Testis (tissue), 3 donors: Measurements from ENCODE around the gene CD96. TPM values are rescaled to one million over a fixed set of nuclear protein-coding genes. Genes with fewer than 3 reads are reported as not detected.
"Not testable (repeated sequence)": the region's sequence is repeated elsewhere in the genome, so short reads cannot be mapped to it uniquely, and the experiment has no call there.

ENCODE experiments used
- DNase-seq: peaks from one replicate; pipeline ENCODE4 v3.0.0-alpha.2; 2019
- H3K27ac ChIP-seq, 2 donors: fragments of 200-600 bp; sonication (generic); one replicate each; pipeline ENCODE4 v1.5.1; 2019
- H3K27me3 ChIP-seq: fragments of 200-600 bp; sonication (generic); one replicate; pipeline ENCODE4 v1.5.1; 2019
- H3K36me3 ChIP-seq: fragments of 200-600 bp; sonication (generic); one replicate; pipeline ENCODE4 v1.5.1; 2017; ENCODE audit warnings: low read depth; ENCODE audit errors: missing control alignments
- H3K4me1 ChIP-seq: fragments of 200-600 bp; sonication (generic); one replicate; pipeline ENCODE4 v1.5.1; 2019
- H3K4me3 ChIP-seq, 2 donors: fragments of 200-600 bp; sonication (generic); one replicate each; pipeline ENCODE4 v1.5.1; 2017 to 2019
- H3K9me3 ChIP-seq: fragments of 200-600 bp; sonication (generic); one replicate; pipeline ENCODE4 v1.5.1; 2017
- POLR2A ChIP-seq: fragments of 450-650 bp; IDR thresholded peaks from one replicate; pipeline ENCODE4 v1.6.1; 2017; ENCODE audit warnings: antibody characterized with exemption, mild to moderate bottlenecking, moderate library complexity
- WGBS, 2 donors: methylation state at CpG; one replicate each; pipeline ENCODE4 v1.1.5; 2018; 5-methylcytosine and 5-hydroxymethylcytosine counted together
- intact Hi-C: fragments of 100-400 bp; cut with DNase I; formaldehyde crosslinking; loops from one replicate; pipeline ENCODE4 v1.15.1; 2023; ENCODE audit warnings: low total_unique reads
- polyA plus RNA-seq: library from polyadenylated mRNA; stranded (reverse); fragments of 350-450 nt; fragmentation: Illumina TruSeq; extraction: RNeasy Lipid Tissue Mini Kit (QIAGEN cat#74804); gene quantifications from one replicate; pipeline ENCODE4 v1.2.3, GENCODE V29; 2014; ENCODE audit warnings: low read depth, low replicate concordance; ENCODE audit not compliant: insufficient read depth
- total RNA-seq, 2 donors: library from RNA; depleted of rRNA; stranded (reverse); fragments of >200 nt; gene quantifications; one replicate each; pipeline ENCODE4 v1.2.3, GENCODE V29; 2016
- TF ChIP-seq, protein P1 (sequence below), 3 experiments: fragments of 450-650 bp in 2 of 3; fragments of 200-600 bp in 1 of 3; sonication (generic) in 1 of 3; IDR thresholded peaks; one replicate each; pipeline ENCODE4 v1.5.1; 2016 to 2019; ENCODE audit warnings: antibody characterized with exemption in 3 of 3, mild to moderate bottlenecking in 2 of 3, moderate library complexity in 1 of 3

CD96 gene
- total and polyA plus RNA-seq, 3 donors from 2014 or later = 0.16 to 1.5 (median 0.99) TPM

DNA sequence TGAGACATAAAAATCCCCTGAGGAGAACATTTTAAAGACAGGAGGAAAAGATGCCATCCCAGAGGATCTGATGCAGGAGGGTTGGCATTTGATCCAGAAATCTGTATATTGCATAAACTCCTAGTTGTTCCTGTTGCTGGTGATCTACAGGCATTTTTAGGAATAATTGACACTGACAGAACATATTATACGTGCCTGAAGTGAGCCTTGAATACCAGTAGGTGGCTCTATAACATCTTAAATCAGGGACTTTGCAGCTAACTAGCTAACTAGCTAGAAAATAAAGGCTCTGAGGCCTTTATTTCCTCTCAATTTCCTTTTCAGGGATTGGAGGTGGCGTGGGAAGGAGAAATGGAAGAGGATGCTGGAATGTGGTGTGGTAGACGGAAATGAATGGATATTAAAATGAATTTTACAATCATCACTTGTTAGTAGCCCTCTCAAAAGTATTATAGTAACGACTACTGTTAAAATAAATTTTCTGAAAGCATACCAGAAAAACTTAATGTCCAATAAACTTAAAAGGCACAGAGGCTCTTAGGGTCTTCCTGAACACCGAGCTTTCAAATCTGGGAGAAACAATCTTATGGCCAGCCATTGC is 127.0 kb downstream of the CD96 start:
- no peak overlapping the region for H3K4me3 ChIP-seq
- DNase-seq = no peak
- H3K36me3 ChIP-seq = no peaks in the 10 kb centered on the region
- intact Hi-C loops = no loop called here
- no peak overlapping the region for H3K27ac ChIP-seq
- no peaks in the 10 kb centered on the region for H3K27me3 ChIP-seq
- H3K9me3 ChIP-seq = no peaks in the 10 kb centered on the region
- TF ChIP-seq POLR2A = no peak
- TF ChIP-seq, protein P1, sequence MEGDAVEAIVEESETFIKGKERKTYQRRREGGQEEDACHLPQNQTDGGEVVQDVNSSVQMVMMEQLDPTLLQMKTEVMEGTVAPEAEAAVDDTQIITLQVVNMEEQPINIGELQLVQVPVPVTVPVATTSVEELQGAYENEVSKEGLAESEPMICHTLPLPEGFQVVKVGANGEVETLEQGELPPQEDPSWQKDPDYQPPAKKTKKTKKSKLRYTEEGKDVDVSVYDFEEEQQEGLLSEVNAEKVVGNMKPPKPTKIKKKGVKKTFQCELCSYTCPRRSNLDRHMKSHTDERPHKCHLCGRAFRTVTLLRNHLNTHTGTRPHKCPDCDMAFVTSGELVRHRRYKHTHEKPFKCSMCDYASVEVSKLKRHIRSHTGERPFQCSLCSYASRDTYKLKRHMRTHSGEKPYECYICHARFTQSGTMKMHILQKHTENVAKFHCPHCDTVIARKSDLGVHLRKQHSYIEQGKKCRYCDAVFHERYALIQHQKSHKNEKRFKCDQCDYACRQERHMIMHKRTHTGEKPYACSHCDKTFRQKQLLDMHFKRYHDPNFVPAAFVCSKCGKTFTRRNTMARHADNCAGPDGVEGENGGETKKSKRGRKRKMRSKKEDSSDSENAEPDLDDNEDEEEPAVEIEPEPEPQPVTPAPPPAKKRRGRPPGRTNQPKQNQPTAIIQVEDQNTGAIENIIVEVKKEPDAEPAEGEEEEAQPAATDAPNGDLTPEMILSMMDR (IDR thresholded peaks at IDR 0.05) = peak; percentile 41 to 61 (median 56)
- H3K4me1 ChIP-seq = no peaks in the 10 kb centered on the region
- 38 to 48% methylated on average over 5 of the region's 5 CpGs for whole genome bisulfite sequencing, 2 donors

- Histone ChIP-seq H3K9me3 (no peaks in the 10 kb centered on the region), H3K4me1 (no peaks in the 10 kb centered on the region), H3K27me3 (no peaks in the 10 kb centered on the region), H3K36me3 (no peaks in the 10 kb centered on the region), H3K4me3 (no peak overlapping the region), H3K27ac (no peak overlapping the region)
- intact Hi-C loops = no loop called here
- TF ChIP-seq POLR2A = no peak
- TF ChIP-seq, protein P1 (IDR thresholded peaks at IDR 0.05) = no peak
- WGBS, 2 donors = 87 to 92% methylated on average over 7 of the region's 7 CpGs
- DNase-seq = no peak
Observed at GRCh38 chr3:111669926-111670630, 128.1 kb downstream of the CD96 start.

DNA sequence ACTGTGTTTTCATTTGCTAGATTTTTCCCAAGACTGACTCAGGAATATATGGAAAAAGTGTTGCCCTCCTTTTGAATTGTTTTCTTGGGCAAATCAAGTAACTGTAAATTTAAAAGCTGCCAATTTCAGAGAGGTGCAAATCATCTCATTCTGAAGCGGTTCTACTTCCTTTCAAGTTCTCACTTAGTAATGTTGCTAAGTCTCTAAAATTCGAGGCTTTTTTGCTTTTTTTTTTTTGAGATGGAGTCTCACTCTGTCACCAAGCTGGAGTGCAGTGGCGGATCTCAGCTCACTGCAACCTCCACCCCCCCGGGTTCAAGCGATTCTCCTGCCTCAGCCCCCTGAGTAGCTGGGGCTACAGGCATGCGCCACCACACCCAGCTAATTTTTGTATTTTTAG is 130.5 kb downstream of the CD96 start:
- intact Hi-C loops, H3K4me3 ChIP-seq, H3K36me3 ChIP-seq, H3K27me3 ChIP-seq, H3K9me3 ChIP-seq, H3K4me1 ChIP-seq, H3K27ac ChIP-seq, DNase-seq: not testable (repeated sequence)
- WGBS, 2 donors = 70 to 77% methylated on average over 6 of the region's 6 CpGs

DNA sequence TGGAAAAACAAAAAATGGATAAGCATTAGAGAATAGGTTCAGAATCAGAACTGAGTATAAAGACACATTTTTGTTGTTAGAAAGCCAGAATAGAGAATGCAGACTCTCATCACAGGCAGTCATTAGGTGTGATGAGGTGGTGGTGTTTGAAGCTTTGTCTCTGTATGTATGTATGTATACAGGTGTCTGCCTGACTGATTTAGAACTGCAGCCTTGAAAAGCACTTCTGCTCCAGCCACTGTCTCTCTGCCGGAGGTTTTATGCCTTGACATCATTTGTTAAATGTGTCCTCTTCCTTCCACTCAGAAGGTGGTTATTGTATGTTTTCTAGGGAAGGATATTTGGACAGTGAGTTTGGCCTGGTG is 133.8 kb downstream of the CD96 start:
- Histone ChIP-seq H3K36me3 (no peaks in the 10 kb centered on the region), H3K27me3 (no peaks in the 10 kb centered on the region), H3K4me1 (no peaks in the 10 kb centered on the region), H3K9me3 (no peaks in the 10 kb centered on the region), H3K4me3 (no peak overlapping the region), H3K27ac (no peak overlapping the region)
- no peak for DNase-seq
- no peak for TF ChIP-seq POLR2A
- TF ChIP-seq, protein P1 (IDR thresholded peaks at IDR 0.05) = no peak
- intact Hi-C loops = no loop called here
- WGBS, 2 donors = 50 to 66% methylated on average over 1 of the region's 1 CpG

- 64 to 65% methylated on average over 8 of the region's 8 CpGs for WGBS, 2 donors
- Histone ChIP-seq H3K36me3 (no peaks in the 10 kb centered on the region), H3K9me3 (no peaks in the 10 kb centered on the region), H3K27me3 (no peaks in the 10 kb centered on the region), H3K4me1 (no peaks in the 10 kb centered on the region), H3K4me3 (no peak overlapping the region), H3K27ac (no peak overlapping the region)
- DNase-seq = no peak
- no peak for TF ChIP-seq POLR2A
- TF ChIP-seq, protein P1 (IDR thresholded peaks at IDR 0.05) = no peak
- intact Hi-C loops = no loop called here
Observed at GRCh38 chr3:111676211-111677006, 134.4 kb downstream of the CD96 start.
